ENCODE data around the gene BTG2. TPM values are rescaled to one million over a fixed set of nuclear protein-coding genes. Genes with fewer than 3 reads are reported as not detected.

Gene BTG2
- total RNA-seq, 2 experiments from 2014 or later: 58.6 to 58.9 TPM

- Mint-ChIP-seq H3K4me3 (no peak overlapping the region), H3K27me3 (ENCODE audit: low read depth) (no peaks in the 10 kb centered on the region), H3K27ac (no peak overlapping the region), H3K36me3 (ENCODE audit: low read depth) (no peaks in the 10 kb centered on the region), H3K4me1 (ENCODE audit: low read depth) (peaks cover 59% of the 10 kb centered on the region), H3K9me3 (ENCODE audit: insufficient read depth) (no peaks in the 10 kb centered on the region)
- no peak for ATAC-seq
- CTCF ChIA-PET: interaction anchor here (0.7 to 15.3 kb wide), 12 partner anchors 16 to 431 kb away, joined by 3 to 841 read pairs (median 25); partner anchors contain the start of genes BTG2, FMOD, OPTC and PRELP
- POLR2A ChIA-PET: interaction anchor here (7.2 to 11.6 kb wide), 3 partner anchors 18 to 55 kb away, joined by 81 to 243 read pairs (median 102); partner anchors contain the start of gene BTG2
- DNase-seq: no peak
Observed at GRCh38 chr1:203270448-203270847, 34.9 kb upstream of the BTG2 start.

GRCh38 chr1:203271018-203271743 lies 34.1 kb upstream of the BTG2 start:
- Mint-ChIP-seq H3K27ac (peak overlapping the region; percentile 47), H3K4me3 (no peak overlapping the region), H3K27me3 (ENCODE audit: low read depth) (no peaks in the 10 kb centered on the region), H3K4me1 (ENCODE audit: low read depth) (peaks cover 64% of the 10 kb centered on the region), H3K9me3 (ENCODE audit: insufficient read depth) (no peaks in the 10 kb centered on the region), H3K36me3 (ENCODE audit: low read depth) (no peaks in the 10 kb centered on the region)
- ChIA-PET CTCF (interaction anchor here (0.7 to 15.3 kb wide), 10 partner anchors 15 to 430 kb away, joined by 3 to 841 read pairs (median 116); partner anchors contain the start of genes BTG2, FMOD and PRELP), POLR2A (interaction anchor here (7.2 to 11.6 kb wide), 3 partner anchors 17 to 54 kb away, joined by 81 to 243 read pairs (median 102); partner anchors contain the start of gene BTG2)
- DNase-seq (peak; percentile 86), ATAC-seq (peak; percentile 64)

- Mint-ChIP-seq H3K4me1 (ENCODE audit: low read depth) (peaks cover 72% of the 10 kb centered on the region), H3K27ac (peak overlapping the region; percentile 47), H3K36me3 (ENCODE audit: low read depth) (no peaks in the 10 kb centered on the region), H3K27me3 (ENCODE audit: low read depth) (no peaks in the 10 kb centered on the region), H3K9me3 (ENCODE audit: insufficient read depth) (no peaks in the 10 kb centered on the region), H3K4me3 (no peak overlapping the region)
- no peak for DNase-seq
- ChIA-PET POLR2A (interaction anchor here (1.1 to 11.6 kb wide), 6 partner anchors 16 to 66 kb away, joined by 3 to 243 read pairs (median 42); partner anchors contain the start of gene BTG2), CTCF (interaction anchor here (1.5 to 15.3 kb wide), 8 partner anchors 14 to 232 kb away, joined by 5 to 841 read pairs (median 213); partner anchors contain the start of genes BTG2 and FMOD)
- no peak for ATAC-seq
Observed at GRCh38 chr1:203271962-203272632, 33.2 kb upstream of the BTG2 start.

- Mint-ChIP-seq H3K4me1 (ENCODE audit: low read depth) (peaks cover 72% of the 10 kb centered on the region), H3K36me3 (ENCODE audit: low read depth) (no peaks in the 10 kb centered on the region), H3K9me3 (ENCODE audit: insufficient read depth) (no peaks in the 10 kb centered on the region), H3K4me3 (peak overlapping the region; percentile 70), H3K27ac (peak overlapping the region; percentile 82), H3K27me3 (ENCODE audit: low read depth) (no peaks in the 10 kb centered on the region)
- DNase-seq (no peak), ATAC-seq (no peak)
- CTCF ChIA-PET: interaction anchor here (1.0 to 15.3 kb wide), 9 partner anchors 13 to 231 kb away, joined by 3 to 841 read pairs (median 204); partner anchors contain the start of genes BTG2 and FMOD
- POLR2A ChIA-PET: interaction anchor here (0.7 to 11.6 kb wide), 9 partner anchors 16 to 68 kb away, joined by 3 to 243 read pairs (median 9); partner anchors contain the start of gene BTG2
Observed at GRCh38 chr1:203272633-203273205, 32.6 kb upstream of the BTG2 start.

- peaks cover 75% of the 10 kb centered on the region for H3K4me1 Mint-ChIP-seq (ENCODE audit: low read depth)
- ChIA-PET CTCF (interaction anchor here (1.0 to 15.3 kb wide), 10 partner anchors 13 to 231 kb away, joined by 3 to 841 read pairs (median 112); partner anchors contain the start of genes BTG2 and FMOD), POLR2A (interaction anchor here (0.7 to 11.6 kb wide), 10 partner anchors 15 to 68 kb away, joined by 3 to 243 read pairs (median 10); partner anchors contain the start of gene BTG2)
- H3K9me3 Mint-ChIP-seq (ENCODE audit: insufficient read depth): no peaks in the 10 kb centered on the region
- peak overlapping the region; percentile 82 for H3K27ac Mint-ChIP-seq
- H3K27me3 Mint-ChIP-seq (ENCODE audit: low read depth): no peaks in the 10 kb centered on the region
- ATAC-seq (peak; percentile 75), DNase-seq (peak; percentile 93)
- H3K36me3 Mint-ChIP-seq (ENCODE audit: low read depth): no peaks in the 10 kb centered on the region
- peak overlapping the region; percentile 70 for H3K4me3 Mint-ChIP-seq
Observed at GRCh38 chr1:203273206-203273868, 32.0 kb upstream of the BTG2 start.

- no peaks in the 10 kb centered on the region for H3K27me3 Mint-ChIP-seq (ENCODE audit: low read depth)
- POLR2A ChIA-PET: interaction anchor here (0.9 to 11.6 kb wide), 4 partner anchors 14 to 52 kb away, joined by 3 to 243 read pairs (median 62); partner anchors contain the start of gene BTG2
- H3K9me3 Mint-ChIP-seq (ENCODE audit: insufficient read depth): no peaks in the 10 kb centered on the region
- H3K4me3 Mint-ChIP-seq: peak overlapping the region; percentile 70
- ATAC-seq (no peak), DNase-seq (no peak)
- peak overlapping the region; percentile 82 for H3K27ac Mint-ChIP-seq
- H3K36me3 Mint-ChIP-seq (ENCODE audit: low read depth): no peaks in the 10 kb centered on the region
- H3K4me1 Mint-ChIP-seq (ENCODE audit: low read depth): peaks cover 82% of the 10 kb centered on the region
- CTCF ChIA-PET: interaction anchor here (0.9 to 15.3 kb wide), 7 partner anchors 12 to 214 kb away, joined by 3 to 461 read pairs (median 97); partner anchors contain the start of gene BTG2
Observed at GRCh38 chr1:203273869-203274602, 31.3 kb upstream of the BTG2 start.

- Mint-ChIP-seq H3K27me3 (ENCODE audit: low read depth) (no peaks in the 10 kb centered on the region), H3K4me3 (peak overlapping the region; percentile 70), H3K4me1 (ENCODE audit: low read depth) (peaks cover 81% of the 10 kb centered on the region), H3K9me3 (ENCODE audit: insufficient read depth) (no peaks in the 10 kb centered on the region), H3K27ac (peak overlapping the region; percentile 82), H3K36me3 (ENCODE audit: low read depth) (no peaks in the 10 kb centered on the region)
- DNase-seq (no peak), ATAC-seq (no peak)
- CTCF ChIA-PET: interaction anchor here (0.9 to 15.3 kb wide), 7 partner anchors 11 to 213 kb away, joined by 3 to 461 read pairs (median 97); partner anchors contain the start of gene BTG2
- POLR2A ChIA-PET: interaction anchor here (0.9 to 11.6 kb wide), 4 partner anchors 14 to 51 kb away, joined by 3 to 243 read pairs (median 62); partner anchors contain the start of gene BTG2
Observed at GRCh38 chr1:203274603-203275381, 30.5 kb upstream of the BTG2 start.

- POLR2A ChIA-PET: interaction anchor here (1.2 to 11.6 kb wide), 4 partner anchors 13 to 52 kb away, joined by 4 to 243 read pairs (median 70); partner anchors contain the start of gene BTG2
- DNase-seq: no peak
Observed at GRCh38 chr1:203275656-203276272, 29.6 kb upstream of the BTG2 start.

GRCh38 chr1:203276408-203276807 lies 28.9 kb upstream of the BTG2 start:
- H3K36me3 Mint-ChIP-seq (ENCODE audit: low read depth): no peaks in the 10 kb centered on the region
- CTCF ChIA-PET: interaction anchor here (1.3 to 21.7 kb wide), 8 partner anchors 3 to 62 kb away, joined by 6 to 461 read pairs (median 117); partner anchors contain the start of gene BTG2
- DNase-seq (no peak), ATAC-seq (no peak)
- no peak overlapping the region for H3K27ac Mint-ChIP-seq
- H3K4me3 Mint-ChIP-seq: no peak overlapping the region
- H3K4me1 Mint-ChIP-seq (ENCODE audit: low read depth): peaks cover 74% of the 10 kb centered on the region
- H3K27me3 Mint-ChIP-seq (ENCODE audit: low read depth): no peaks in the 10 kb centered on the region
- H3K9me3 Mint-ChIP-seq (ENCODE audit: insufficient read depth): no peaks in the 10 kb centered on the region
- POLR2A ChIA-PET: interaction anchor here (1.2 to 11.6 kb wide), 4 partner anchors 12 to 51 kb away, joined by 4 to 243 read pairs (median 50); partner anchors contain the start of gene BTG2

More at GRCh38 chr1:203275656-203276272, 29.6 kb upstream of the BTG2 start:
- peaks cover 78% of the 10 kb centered on the region for H3K4me1 Mint-ChIP-seq (ENCODE audit: low read depth)
- no peaks in the 10 kb centered on the region for H3K36me3 Mint-ChIP-seq (ENCODE audit: low read depth)
- CTCF ChIA-PET: interaction anchor here (7.9 to 21.7 kb wide), 5 partner anchors 2 to 63 kb away, joined by 97 to 461 read pairs (median 306); partner anchors contain the start of gene BTG2
- no peaks in the 10 kb centered on the region for H3K9me3 Mint-ChIP-seq (ENCODE audit: insufficient read depth)
- ATAC-seq: no peak
- no peak overlapping the region for H3K4me3 Mint-ChIP-seq
- peak overlapping the region; percentile 28 for H3K27ac Mint-ChIP-seq
- no peaks in the 10 kb centered on the region for H3K27me3 Mint-ChIP-seq (ENCODE audit: low read depth)

Measured in activated CD8-positive, alpha-beta T cell treated with anti-CD3 and anti-CD28 coated beads, Interleukin-2, amount 10 ng/mL, durations not matched to agents 7 days and 5 days (primary cell).